Measurements from ENCODE around the gene TBC1D10A. TPM values are rescaled to one million over a fixed set of nuclear protein-coding genes. Genes with fewer than 3 reads are reported as not detected.

TBC1D10A gene
- total RNA-seq, 2 experiments from 2014 or later = 20.5 to 21.1 TPM

DNA sequence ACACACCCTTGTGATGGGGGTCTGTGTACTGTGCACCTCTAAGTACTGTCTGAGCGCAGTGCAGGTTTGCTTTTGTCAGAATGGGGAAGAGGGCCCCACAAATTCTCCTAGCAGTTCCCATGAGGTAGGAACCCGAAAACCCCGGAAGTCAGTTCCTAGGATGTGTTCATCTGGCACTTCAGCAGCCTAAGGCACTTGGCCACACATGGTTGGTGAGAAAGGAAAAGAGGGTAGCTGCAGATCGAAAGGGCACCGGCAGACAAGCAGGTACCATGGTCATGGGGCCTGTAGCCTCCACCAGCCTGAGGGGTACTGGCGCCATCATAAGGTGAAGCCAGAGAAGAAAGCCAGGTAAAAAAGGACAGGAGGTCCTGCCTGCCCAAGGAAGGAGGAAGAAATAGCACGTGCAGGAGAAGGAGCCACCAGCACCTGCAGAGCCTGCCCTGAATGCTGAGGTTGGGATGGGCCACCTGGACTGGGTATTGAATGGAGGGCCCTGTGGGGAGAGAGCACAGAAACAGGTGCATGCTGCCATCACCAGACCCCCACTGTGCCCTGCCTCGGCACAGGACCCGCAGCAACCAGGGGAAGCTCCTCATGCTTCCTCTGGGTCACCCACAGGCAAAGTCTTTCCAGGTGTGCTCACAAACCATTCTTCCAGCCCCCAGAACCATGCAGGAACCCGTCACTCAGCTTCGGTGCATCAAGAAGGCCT lies 29.3 kb downstream of the TBC1D10A start:
- Mint-ChIP-seq H3K27me3 (no peaks in the 10 kb centered on the region), H3K4me3 (no peak overlapping the region), H3K9me3 (no peaks in the 10 kb centered on the region), H3K27ac (peak overlapping the region; percentile 51), H3K36me3 (ENCODE audit: low read depth) (peaks cover 11% of the 10 kb centered on the region), H3K4me1 (ENCODE audit: low read depth) (peaks cover 61% of the 10 kb centered on the region)
- ATAC-seq (no peak), DNase-seq (no peak)
- ChIA-PET CTCF (interaction anchor here (5.7 to 19.3 kb wide), 2 partner anchors 9 to 92 kb away, joined by 31 to 472 read pairs; partner anchors contain the start of genes CASTOR1, RNF215 and SEC14L2), POLR2A (interaction anchor here (1.1 to 2.5 kb wide), 3 partner anchors 8 to 28 kb away, joined by 3 to 7 read pairs (median 4); partner anchors contain the start of gene CASTOR1)
- TF ChIP-seq, protein P1, sequence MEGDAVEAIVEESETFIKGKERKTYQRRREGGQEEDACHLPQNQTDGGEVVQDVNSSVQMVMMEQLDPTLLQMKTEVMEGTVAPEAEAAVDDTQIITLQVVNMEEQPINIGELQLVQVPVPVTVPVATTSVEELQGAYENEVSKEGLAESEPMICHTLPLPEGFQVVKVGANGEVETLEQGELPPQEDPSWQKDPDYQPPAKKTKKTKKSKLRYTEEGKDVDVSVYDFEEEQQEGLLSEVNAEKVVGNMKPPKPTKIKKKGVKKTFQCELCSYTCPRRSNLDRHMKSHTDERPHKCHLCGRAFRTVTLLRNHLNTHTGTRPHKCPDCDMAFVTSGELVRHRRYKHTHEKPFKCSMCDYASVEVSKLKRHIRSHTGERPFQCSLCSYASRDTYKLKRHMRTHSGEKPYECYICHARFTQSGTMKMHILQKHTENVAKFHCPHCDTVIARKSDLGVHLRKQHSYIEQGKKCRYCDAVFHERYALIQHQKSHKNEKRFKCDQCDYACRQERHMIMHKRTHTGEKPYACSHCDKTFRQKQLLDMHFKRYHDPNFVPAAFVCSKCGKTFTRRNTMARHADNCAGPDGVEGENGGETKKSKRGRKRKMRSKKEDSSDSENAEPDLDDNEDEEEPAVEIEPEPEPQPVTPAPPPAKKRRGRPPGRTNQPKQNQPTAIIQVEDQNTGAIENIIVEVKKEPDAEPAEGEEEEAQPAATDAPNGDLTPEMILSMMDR (IDR thresholded peaks at IDR 0.05) = no peak
- intact Hi-C loops (cut with micrococcal nuclease) = no loop called here

DNA sequence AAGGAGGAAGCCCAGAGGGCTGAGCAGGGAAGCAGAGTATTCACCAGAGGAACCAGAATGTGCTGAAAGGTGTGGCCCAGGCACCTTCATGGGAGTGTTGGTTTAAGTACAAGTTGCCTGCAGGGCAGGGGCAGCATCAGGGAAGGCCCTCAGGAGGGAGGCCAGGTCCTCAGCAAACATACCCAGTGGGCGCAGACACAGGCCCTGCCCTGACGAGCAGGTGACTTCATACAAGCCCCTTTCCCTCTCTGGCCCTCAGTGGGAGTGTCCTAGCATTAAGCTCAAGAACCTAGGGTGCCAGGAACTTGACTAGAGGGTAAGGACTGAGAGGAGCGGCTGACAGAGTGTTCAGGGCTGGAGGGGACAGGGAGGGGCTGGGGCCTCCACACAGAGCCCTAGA lies 29.9 kb downstream of the TBC1D10A start:
- H3K9me3 Mint-ChIP-seq = no peaks in the 10 kb centered on the region
- ATAC-seq (peak; percentile 37), DNase-seq (no peak)
- H3K27ac Mint-ChIP-seq = peak overlapping the region; percentile 51
- H3K4me1 Mint-ChIP-seq (ENCODE audit: low read depth) = peaks cover 55% of the 10 kb centered on the region
- TF ChIP-seq, protein P1 (IDR thresholded peaks at IDR 0.05) = no peak
- H3K36me3 Mint-ChIP-seq (ENCODE audit: low read depth) = peaks cover 10% of the 10 kb centered on the region
- ChIA-PET CTCF (interaction anchor here (1.1 to 19.3 kb wide), 6 partner anchors 8 to 93 kb away, joined by 3 to 472 read pairs (median 4); partner anchors contain the start of genes CASTOR1, RNF215, SEC14L2 and TBC1D10A), POLR2A (interaction anchor here (0.8 to 2.5 kb wide), 2 partner anchors 28 to 29 kb away, joined by 3 to 7 read pairs; no protein-coding TSS in a partner anchor)
- H3K27me3 Mint-ChIP-seq = no peaks in the 10 kb centered on the region
- H3K4me3 Mint-ChIP-seq = no peak overlapping the region
- intact Hi-C loops (cut with micrococcal nuclease) = no loop called here

DNA sequence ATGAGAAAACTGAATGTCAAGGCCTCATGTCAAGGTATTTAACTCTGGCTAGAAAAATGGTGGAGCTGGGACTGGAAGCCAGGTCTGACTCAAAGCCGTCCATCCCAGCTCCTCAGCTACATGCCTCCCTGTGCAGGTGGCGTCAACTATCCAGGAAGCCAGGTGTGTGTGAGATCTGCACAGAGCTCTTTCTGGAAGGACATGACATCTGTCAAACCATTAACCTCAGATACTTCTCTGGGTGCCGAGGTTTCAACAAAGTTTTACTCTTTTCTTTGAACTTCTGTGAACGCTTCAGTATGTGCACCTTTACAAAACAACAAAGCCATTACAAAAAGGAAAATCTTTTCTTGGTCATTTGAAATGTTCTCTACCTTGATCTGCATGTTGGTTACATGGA lies 30.4 kb downstream of the TBC1D10A start:
- Mint-ChIP-seq H3K27ac (peak overlapping the region; percentile 51), H3K9me3 (no peaks in the 10 kb centered on the region), H3K4me3 (no peak overlapping the region), H3K4me1 (ENCODE audit: low read depth) (peaks cover 50% of the 10 kb centered on the region), H3K27me3 (no peaks in the 10 kb centered on the region), H3K36me3 (ENCODE audit: low read depth) (peaks cover 8% of the 10 kb centered on the region)
- intact Hi-C loops (cut with micrococcal nuclease) = no loop called here
- CTCF ChIA-PET = interaction anchor here (1.1 to 19.3 kb wide), 6 partner anchors 8 to 93 kb away, joined by 3 to 472 read pairs (median 4); partner anchors contain the start of genes CASTOR1, RNF215, SEC14L2 and TBC1D10A
- ATAC-seq (peak; percentile 12), DNase-seq (no peak)
- POLR2A ChIA-PET = interaction anchor here (0.8 to 2.5 kb wide), 5 partner anchors 19 to 58 kb away, joined by 3 to 7 read pairs (median 4); no protein-coding TSS in a partner anchor
- TF ChIP-seq, protein P1 (IDR thresholded peaks at IDR 0.05) = no peak

DNA sequence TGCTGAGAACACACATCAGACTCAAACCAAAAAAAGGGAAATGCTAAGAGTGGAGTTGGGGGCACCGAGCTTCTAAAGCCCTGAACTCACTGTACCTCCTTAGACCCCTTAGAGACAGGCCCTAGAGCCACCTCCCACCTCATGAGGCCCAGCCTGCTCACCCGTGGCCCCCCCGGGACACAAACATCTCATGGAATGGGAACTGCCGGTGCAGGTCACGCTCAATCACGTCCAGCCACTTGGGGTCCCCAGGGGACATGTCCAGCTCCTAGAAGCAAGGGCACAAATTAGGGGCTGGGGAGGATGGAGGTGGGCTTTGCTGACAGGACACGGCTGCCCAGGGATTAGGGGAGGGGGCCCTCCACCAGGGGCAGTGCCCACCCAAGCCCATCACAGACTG lies 31.2 kb downstream of the TBC1D10A start:
- CTCF ChIA-PET = interaction anchor here (1.1 to 19.3 kb wide), 6 partner anchors 7 to 94 kb away, joined by 3 to 472 read pairs (median 4); partner anchors contain the start of genes CASTOR1, RNF215, SEC14L2 and TBC1D10A
- POLR2A ChIA-PET = interaction anchor here (0.8 to 1.8 kb wide), 4 partner anchors 19 to 59 kb away, joined by 3 to 4 read pairs (median 4); no protein-coding TSS in a partner anchor
- ATAC-seq (no peak), DNase-seq (no peak)
- H3K27ac Mint-ChIP-seq = peak overlapping the region; percentile 51
- peaks cover 46% of the 10 kb centered on the region for H3K4me1 Mint-ChIP-seq (ENCODE audit: low read depth)
- H3K4me3 Mint-ChIP-seq = no peak overlapping the region
- no peaks in the 10 kb centered on the region for H3K9me3 Mint-ChIP-seq
- TF ChIP-seq, protein P1 (IDR thresholded peaks at IDR 0.05) = no peak
- peaks cover 2% of the 10 kb centered on the region for H3K36me3 Mint-ChIP-seq (ENCODE audit: low read depth)
- intact Hi-C loops (cut with micrococcal nuclease) = no loop called here
- H3K27me3 Mint-ChIP-seq = no peaks in the 10 kb centered on the region
